HG02970 (cell line): Measurements from ENCODE around the gene ZNF329.

ENCODE experiments used
- ATAC-seq: cut with Tn5 transposase; IDR thresholded peaks from one replicate; pipeline ENCODE4 v1.9.1; 2021; ENCODE audit warnings: mild to moderate bottlenecking, moderate library complexity, moderate number of reproducible peaks; ENCODE audit not compliant: unreplicated experiment, low FRiP score

The ZNF329 gene

DNA sequence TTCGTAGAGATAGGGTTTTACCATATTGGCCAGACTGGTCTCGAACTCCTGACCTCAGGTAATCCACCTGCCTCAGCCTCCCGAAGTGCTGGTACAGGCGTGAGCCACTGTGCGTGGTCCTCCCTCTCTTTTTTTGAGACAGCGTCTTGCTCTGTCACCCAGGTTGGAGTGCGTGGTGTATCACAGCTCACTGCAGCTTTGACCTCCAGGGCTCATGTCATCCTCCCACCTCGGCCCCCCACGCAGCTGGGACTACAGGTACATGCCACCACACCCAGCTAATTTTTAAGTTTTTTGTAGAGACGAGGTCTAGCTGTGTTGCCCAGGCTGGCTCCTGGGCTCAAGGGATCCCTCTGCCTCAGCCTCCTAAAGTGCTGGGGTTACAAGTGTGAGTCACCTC, 70.8 kb downstream of the ZNF329 start:
- no peak for ATAC-seq
